ENCODE results near the gene MYBPC3. TPM values are rescaled to one million over a fixed set of nuclear protein-coding genes. Genes with fewer than 3 reads are reported as not detected.

The MYBPC3 gene
- total RNA-seq, 2 experiments from 2014 or later, result not detected

GRCh38 chr11:47347137-47347536 is 5.4 kb downstream of the MYBPC3 start:
- ATAC-seq, result no peak
- no peak overlapping the region for H3K27ac Mint-ChIP-seq
- DNase-seq, result no peak
- no peak overlapping the region for H3K4me3 Mint-ChIP-seq
- CTCF ChIA-PET, result no interaction called here
- intact Hi-C loops (cut with DNase I, micrococcal nuclease), result no loop called here
- H3K4me1 Mint-ChIP-seq, result no peaks in the 10 kb centered on the region
- no peaks in the 10 kb centered on the region for H3K9me3 Mint-ChIP-seq (ENCODE audit: low read depth)
- H3K36me3 Mint-ChIP-seq (ENCODE audit: low read depth), result no peaks in the 10 kb centered on the region
- POLR2A ChIA-PET, result no interaction called here
- H3K27me3 Mint-ChIP-seq, result no peaks in the 10 kb centered on the region

- CTCF ChIA-PET, result no interaction called here
- no peaks in the 10 kb centered on the region for H3K9me3 Mint-ChIP-seq (ENCODE audit: low read depth)
- POLR2A ChIA-PET, result no interaction called here
Observed at GRCh38 chr11:47345890-47346563, 6.5 kb downstream of the MYBPC3 start.

GRCh38 chr11:47342854-47343253 is 9.6 kb downstream of the MYBPC3 start:
- ChIA-PET CTCF (no interaction called here), POLR2A (interaction anchor here (0.6 kb wide), 1 partner anchor 79 kb away, joined by 3 read pairs; no protein-coding TSS in a partner anchor)
- ATAC-seq (no peak), DNase-seq (no peak)
- Mint-ChIP-seq H3K4me3 (no peak overlapping the region), H3K9me3 (ENCODE audit: low read depth) (no peaks in the 10 kb centered on the region), H3K36me3 (ENCODE audit: low read depth) (no peaks in the 10 kb centered on the region), H3K27me3 (no peaks in the 10 kb centered on the region), H3K27ac (no peak overlapping the region), H3K4me1 (no peaks in the 10 kb centered on the region)
- intact Hi-C loops (cut with DNase I, micrococcal nuclease), result no loop called here

More at GRCh38 chr11:47345890-47346563, 6.5 kb downstream of the MYBPC3 start:
- intact Hi-C loops (cut with DNase I, micrococcal nuclease), result no loop called here
- Mint-ChIP-seq H3K4me3 (no peak overlapping the region), H3K36me3 (ENCODE audit: low read depth) (no peaks in the 10 kb centered on the region), H3K4me1 (no peaks in the 10 kb centered on the region), H3K27me3 (no peaks in the 10 kb centered on the region), H3K27ac (no peak overlapping the region)
- DNase-seq (no peak), ATAC-seq (no peak)

GRCh38 chr11:47342036-47342803 is 10.3 kb downstream of the MYBPC3 start:
- no peaks in the 10 kb centered on the region for H3K36me3 Mint-ChIP-seq (ENCODE audit: low read depth)
- ChIA-PET CTCF (no interaction called here), POLR2A (interaction anchor here (0.6 kb wide), 1 partner anchor 80 kb away, joined by 3 read pairs; no protein-coding TSS in a partner anchor)
- no peaks in the 10 kb centered on the region for H3K9me3 Mint-ChIP-seq (ENCODE audit: low read depth)
- no peaks in the 10 kb centered on the region for H3K27me3 Mint-ChIP-seq
- no peak overlapping the region for H3K27ac Mint-ChIP-seq
- intact Hi-C loops (cut with DNase I, micrococcal nuclease), result no loop called here
- DNase-seq (no peak), ATAC-seq (no peak)
- no peaks in the 10 kb centered on the region for H3K4me1 Mint-ChIP-seq
- no peak overlapping the region for H3K4me3 Mint-ChIP-seq

GRCh38 chr11:47340980-47341775 is 11.3 kb downstream of the MYBPC3 start:
- ChIA-PET CTCF (interaction anchor here (0.6 kb wide), 2 partner anchors 28 to 70 kb away, joined by 3 read pairs; no protein-coding TSS in a partner anchor), POLR2A (no interaction called here)
- Mint-ChIP-seq H3K36me3 (ENCODE audit: low read depth) (no peaks in the 10 kb centered on the region), H3K4me1 (no peaks in the 10 kb centered on the region), H3K27ac (no peak overlapping the region), H3K9me3 (ENCODE audit: low read depth) (no peaks in the 10 kb centered on the region), H3K27me3 (no peaks in the 10 kb centered on the region), H3K4me3 (no peak overlapping the region)
- intact Hi-C loops (cut with DNase I, micrococcal nuclease), result no loop called here
- ATAC-seq, result no peak
- DNase-seq, result no peak

GRCh38 chr11:47340010-47340409 is 12.5 kb downstream of the MYBPC3 start:
- intact Hi-C loops (cut with DNase I, micrococcal nuclease), result no loop called here
- Mint-ChIP-seq H3K27ac (no peak overlapping the region), H3K4me3 (no peak overlapping the region), H3K36me3 (ENCODE audit: low read depth) (no peaks in the 10 kb centered on the region), H3K9me3 (ENCODE audit: low read depth) (no peaks in the 10 kb centered on the region), H3K27me3 (no peaks in the 10 kb centered on the region), H3K4me1 (no peaks in the 10 kb centered on the region)
- DNase-seq (no peak), ATAC-seq (no peak)
- POLR2A ChIA-PET, result no interaction called here
- CTCF ChIA-PET, result no interaction called here

GRCh38 chr11:47338396-47339241 is 13.9 kb downstream of the MYBPC3 start:
- Mint-ChIP-seq H3K9me3 (ENCODE audit: low read depth) (no peaks in the 10 kb centered on the region), H3K27ac (no peak overlapping the region), H3K27me3 (no peaks in the 10 kb centered on the region), H3K36me3 (ENCODE audit: low read depth) (no peaks in the 10 kb centered on the region), H3K4me3 (no peak overlapping the region), H3K4me1 (no peaks in the 10 kb centered on the region)
- intact Hi-C loops (cut with DNase I, micrococcal nuclease), result no loop called here
- DNase-seq, result no peak
- POLR2A ChIA-PET, result no interaction called here
- CTCF ChIA-PET, result interaction anchor here (0.6 kb wide), 1 partner anchor 677 kb away, joined by 3 read pairs; no protein-coding TSS in a partner anchor
- ATAC-seq, result no peak

- no peaks in the 10 kb centered on the region for H3K27me3 Mint-ChIP-seq
- no peak overlapping the region for H3K27ac Mint-ChIP-seq
- H3K9me3 Mint-ChIP-seq (ENCODE audit: low read depth), result no peaks in the 10 kb centered on the region
- ChIA-PET CTCF (no interaction called here), POLR2A (no interaction called here)
- no peaks in the 10 kb centered on the region for H3K4me1 Mint-ChIP-seq
- ATAC-seq, result no peak
- intact Hi-C loops (cut with DNase I, micrococcal nuclease), result no loop called here
- DNase-seq, result no peak
- H3K4me3 Mint-ChIP-seq, result no peak overlapping the region
- no peaks in the 10 kb centered on the region for H3K36me3 Mint-ChIP-seq (ENCODE audit: low read depth)
Observed at GRCh38 chr11:47337229-47337924, 15.1 kb downstream of the MYBPC3 start.

GRCh38 chr11:47336595-47336994 is 15.9 kb downstream of the MYBPC3 start:
- DNase-seq (no peak), ATAC-seq (no peak)
- H3K36me3 Mint-ChIP-seq (ENCODE audit: low read depth), result no peaks in the 10 kb centered on the region
- H3K4me1 Mint-ChIP-seq, result no peaks in the 10 kb centered on the region
- H3K4me3 Mint-ChIP-seq, result no peak overlapping the region
- POLR2A ChIA-PET, result no interaction called here
- H3K27ac Mint-ChIP-seq, result no peak overlapping the region
- H3K9me3 Mint-ChIP-seq (ENCODE audit: low read depth), result no peaks in the 10 kb centered on the region
- H3K27me3 Mint-ChIP-seq, result no peaks in the 10 kb centered on the region
- intact Hi-C loops (cut with DNase I, micrococcal nuclease), result no loop called here
- CTCF ChIA-PET, result interaction anchor here (0.5 kb wide), 1 partner anchor 95 kb away, joined by 3 read pairs; no protein-coding TSS in a partner anchor

- DNase-seq, result no peak
- H3K27ac Mint-ChIP-seq, result no peak overlapping the region
- no peak overlapping the region for H3K4me3 Mint-ChIP-seq
- no peaks in the 10 kb centered on the region for H3K9me3 Mint-ChIP-seq (ENCODE audit: low read depth)
- no peaks in the 10 kb centered on the region for H3K4me1 Mint-ChIP-seq
- intact Hi-C loops (cut with DNase I, micrococcal nuclease), result no loop called here
- no peaks in the 10 kb centered on the region for H3K36me3 Mint-ChIP-seq (ENCODE audit: low read depth)
- ChIA-PET POLR2A (no interaction called here), CTCF (no interaction called here)
- ATAC-seq, result no peak
- H3K27me3 Mint-ChIP-seq, result no peaks in the 10 kb centered on the region
Observed at GRCh38 chr11:47335733-47336132, 16.8 kb downstream of the MYBPC3 start.

Data from activated CD4-positive, alpha-beta T cell treated with anti-CD3 and anti-CD28 coated beads for 36 hours (primary cell).